Brain microvascular endothelial cell (primary cell): Measurements from ENCODE around the gene SNX10.

ENCODE experiments used
- DNase-seq: peaks from one replicate; pipeline ENCODE4 v3.0.0-alpha.2; 2020
- H3K27ac ChIP-seq: fragments of 250-450 bp; sonication (Bioruptor Pico); 2 replicates; pipeline ENCODE4 v1.5.1; 2020; ENCODE audit warnings: mild to moderate bottlenecking, moderate library complexity
- H3K27me3 ChIP-seq: fragments of 250-450 bp; sonication (Bioruptor Pico); replicated peaks from 2 replicates; pipeline ENCODE4 v1.5.1; 2020; ENCODE audit warnings: mild to moderate bottlenecking
- H3K36me3 ChIP-seq: fragments of 250-450 bp; sonication (Bioruptor Pico); replicated peaks from 2 replicates; pipeline ENCODE4 v1.5.1; 2020; ENCODE audit warnings: mild to moderate bottlenecking
- H3K4me3 ChIP-seq: 2 replicates; pipeline ENCODE4 v1.5.1; 2011; ENCODE audit warnings: low read depth, mild to moderate bottlenecking, control low read depth, low read length, moderate library complexity
- in situ Hi-C: cut with HindIII; loops from 2 replicates; pipeline ENCODE4 v1.10.0; 2017; ENCODE audit warnings: low sequenced_read_pairs, low pct_ligation_motif_present
- TF ChIP-seq, protein P1 (sequence below): IDR thresholded peaks from 2 replicates; pipeline ENCODE4 v1.5.1; 2011; ENCODE audit warnings: low read depth, mild to moderate bottlenecking, moderate library complexity, low read length, control low read depth, inconsistent platforms; ENCODE audit errors: missing control alignments

The SNX10 gene

GRCh38 chr7:26326211-26326610 lies 34.5 kb downstream of the SNX10 start:
- DNase-seq: no peak
- H3K27me3 ChIP-seq: no peaks in the 10 kb centered on the region
- in situ Hi-C loops: no loop called here
- H3K36me3 ChIP-seq: no peaks in the 10 kb centered on the region
- no peak overlapping the region for H3K4me3 ChIP-seq
- TF ChIP-seq, protein P1, sequence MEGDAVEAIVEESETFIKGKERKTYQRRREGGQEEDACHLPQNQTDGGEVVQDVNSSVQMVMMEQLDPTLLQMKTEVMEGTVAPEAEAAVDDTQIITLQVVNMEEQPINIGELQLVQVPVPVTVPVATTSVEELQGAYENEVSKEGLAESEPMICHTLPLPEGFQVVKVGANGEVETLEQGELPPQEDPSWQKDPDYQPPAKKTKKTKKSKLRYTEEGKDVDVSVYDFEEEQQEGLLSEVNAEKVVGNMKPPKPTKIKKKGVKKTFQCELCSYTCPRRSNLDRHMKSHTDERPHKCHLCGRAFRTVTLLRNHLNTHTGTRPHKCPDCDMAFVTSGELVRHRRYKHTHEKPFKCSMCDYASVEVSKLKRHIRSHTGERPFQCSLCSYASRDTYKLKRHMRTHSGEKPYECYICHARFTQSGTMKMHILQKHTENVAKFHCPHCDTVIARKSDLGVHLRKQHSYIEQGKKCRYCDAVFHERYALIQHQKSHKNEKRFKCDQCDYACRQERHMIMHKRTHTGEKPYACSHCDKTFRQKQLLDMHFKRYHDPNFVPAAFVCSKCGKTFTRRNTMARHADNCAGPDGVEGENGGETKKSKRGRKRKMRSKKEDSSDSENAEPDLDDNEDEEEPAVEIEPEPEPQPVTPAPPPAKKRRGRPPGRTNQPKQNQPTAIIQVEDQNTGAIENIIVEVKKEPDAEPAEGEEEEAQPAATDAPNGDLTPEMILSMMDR: no peak
- H3K27ac ChIP-seq: no peak overlapping the region

DNA sequence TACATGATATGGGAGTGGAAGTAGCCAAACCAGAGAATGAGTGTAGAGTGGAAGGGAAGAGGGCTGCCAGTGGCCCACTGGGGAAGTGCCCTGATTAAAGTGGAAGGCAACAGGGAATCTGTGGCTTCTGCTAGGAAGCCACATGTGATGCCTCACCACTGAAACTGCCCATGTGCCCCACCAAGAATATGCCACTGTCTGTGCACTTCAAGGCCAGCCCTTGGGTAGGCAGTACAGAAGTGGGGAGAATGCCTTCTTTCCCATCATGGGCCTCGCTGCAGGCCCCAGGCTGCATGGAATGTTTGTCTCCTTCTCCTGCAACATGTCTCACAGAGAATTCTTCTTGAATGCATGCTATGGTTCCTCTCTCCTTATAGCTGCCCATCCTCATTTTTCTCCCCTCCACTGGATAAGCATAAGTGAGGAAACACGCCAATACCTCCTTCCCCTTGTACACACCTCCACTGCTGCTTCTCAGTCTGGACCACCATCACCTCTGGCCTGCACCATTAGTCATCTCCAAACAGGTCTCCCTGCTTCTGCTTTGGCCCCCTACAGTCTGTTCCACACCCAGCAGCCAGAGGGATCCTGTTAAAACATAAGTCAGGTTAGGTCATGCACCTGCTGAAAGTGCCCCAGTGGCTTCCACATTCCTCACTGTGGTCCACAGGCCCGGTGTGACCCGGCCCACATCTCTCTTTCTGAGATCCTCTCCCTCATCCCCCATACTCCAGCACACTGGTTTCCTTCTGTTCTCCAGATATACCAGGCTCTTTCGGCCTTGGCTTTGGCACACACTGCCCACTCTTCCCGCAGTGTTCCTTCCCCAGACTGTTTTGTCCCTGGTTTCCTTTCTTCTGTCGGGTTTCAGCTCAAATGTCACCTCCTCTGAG lies 37.1 kb downstream of the SNX10 start:
- no peak overlapping the region for H3K27ac ChIP-seq
- no peak for DNase-seq
- no peak overlapping the region for H3K4me3 ChIP-seq
- in situ Hi-C loops: no loop called here
- H3K36me3 ChIP-seq: no peaks in the 10 kb centered on the region
- TF ChIP-seq, protein P1: no peak
- H3K27me3 ChIP-seq: no peaks in the 10 kb centered on the region

GRCh38 chr7:26329520-26330255 lies 38.0 kb downstream of the SNX10 start:
- Histone ChIP-seq H3K27me3 (no peaks in the 10 kb centered on the region), H3K27ac (no peak overlapping the region), H3K4me3 (no peak overlapping the region), H3K36me3 (no peaks in the 10 kb centered on the region)
- TF ChIP-seq, protein P1: no peak
- no peak for DNase-seq
- in situ Hi-C loops: no loop called here

DNA sequence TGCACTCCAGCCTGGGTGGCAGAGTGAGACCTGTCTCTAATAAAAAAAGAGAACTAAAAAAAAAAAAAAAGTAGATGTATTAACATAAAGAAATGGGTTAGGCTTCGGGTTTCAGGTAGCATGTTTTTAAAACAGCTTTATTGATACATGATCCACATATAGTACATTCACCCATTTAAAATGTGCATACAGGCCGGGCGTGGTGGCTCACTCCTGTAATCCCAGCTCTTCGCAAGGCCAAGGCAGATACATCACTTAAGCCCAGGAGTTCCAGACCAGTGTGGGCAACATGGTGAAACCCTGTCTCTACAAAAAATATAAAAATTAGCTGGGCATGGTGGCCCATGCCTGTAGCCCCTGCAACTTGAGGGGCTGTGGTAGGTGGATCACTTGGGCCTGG lies 39.5 kb downstream of the SNX10 start:
- H3K27ac ChIP-seq: no peak overlapping the region
- no peak overlapping the region for H3K4me3 ChIP-seq
- no peak for DNase-seq
- TF ChIP-seq, protein P1: no peak
- in situ Hi-C loops: no loop called here
- no peaks in the 10 kb centered on the region for H3K36me3 ChIP-seq
- no peaks in the 10 kb centered on the region for H3K27me3 ChIP-seq

DNA sequence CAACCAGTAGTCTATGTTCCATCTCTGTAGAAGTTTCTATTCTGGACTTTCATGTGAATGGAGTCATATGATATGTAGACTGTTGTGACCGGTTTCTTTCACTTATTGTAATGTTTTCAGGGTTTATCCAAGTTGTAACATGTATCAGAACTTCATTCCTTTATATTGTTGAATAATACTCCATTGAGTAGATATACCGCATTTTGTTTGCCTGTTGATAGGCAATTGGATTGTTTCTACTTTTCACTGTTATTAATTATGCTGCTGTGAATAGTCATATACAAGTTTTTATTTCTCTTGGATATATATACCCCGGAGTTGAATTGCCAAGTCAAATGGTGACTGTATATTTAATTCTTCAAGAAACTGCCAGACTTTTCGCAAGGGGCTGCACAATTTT lies 40.1 kb downstream of the SNX10 start:
- DNase-seq: no peak
- H3K27ac ChIP-seq: no peak overlapping the region
- in situ Hi-C loops: no loop called here
- H3K36me3 ChIP-seq: no peaks in the 10 kb centered on the region
- H3K27me3 ChIP-seq: no peaks in the 10 kb centered on the region
- TF ChIP-seq, protein P1: no peak
- H3K4me3 ChIP-seq: no peak overlapping the region
